Raji (cell line): Measurements from ENCODE around the gene ADIPOR2.

Experiments
- POLR2A ChIP-seq: IDR thresholded peaks from 2 replicates; pipeline ENCODE4 v1.6.1; 2011; ENCODE audit warnings: low read depth, low read length, control low read depth; ENCODE audit not compliant: insufficient read depth

Gene ADIPOR2

DNA sequence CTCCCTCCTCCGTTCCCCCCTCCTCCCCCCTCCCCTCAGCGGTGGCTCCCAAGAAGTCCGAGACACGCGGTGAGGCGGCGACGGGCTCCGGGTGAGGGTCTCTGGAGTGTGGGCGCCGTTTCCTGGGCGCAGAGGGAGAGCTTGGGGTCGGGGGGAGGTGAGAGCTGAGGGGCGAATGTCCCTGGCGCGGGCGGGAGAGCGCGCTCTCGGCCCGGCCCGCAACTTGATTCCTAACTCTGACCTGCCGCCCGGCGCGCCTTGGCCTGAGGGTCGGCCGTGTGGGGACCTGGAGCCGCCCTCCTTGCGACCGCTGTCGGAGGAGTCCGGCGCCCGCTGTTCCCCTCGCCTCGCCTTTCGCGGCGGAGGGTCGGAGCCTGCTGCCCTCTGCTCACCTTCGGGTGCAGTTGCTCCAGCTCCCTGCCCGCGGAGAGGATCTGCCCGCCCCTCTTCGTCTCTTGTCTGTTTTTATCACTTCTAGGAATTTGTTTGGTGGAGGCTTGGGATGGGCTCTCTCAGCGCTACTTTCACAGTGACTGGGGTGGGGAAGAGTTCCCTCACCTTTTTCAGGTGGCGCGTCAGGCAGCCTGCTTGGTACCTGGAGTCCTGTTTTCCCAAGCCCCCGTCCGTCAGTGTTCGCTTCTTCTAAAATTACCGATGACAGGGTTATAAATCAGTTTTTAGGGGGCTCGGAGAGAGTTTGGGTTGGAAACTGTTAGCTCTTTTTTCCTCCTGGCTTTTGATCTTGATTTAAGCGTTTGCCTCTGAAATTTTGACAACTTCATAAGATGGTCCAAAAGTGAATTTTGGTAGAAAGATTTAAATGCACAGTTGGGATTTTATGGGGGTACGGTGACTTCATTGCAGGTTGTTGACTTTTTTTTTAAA is 495 bp downstream of the ADIPOR2 start:
- no peak for TF ChIP-seq POLR2A

- TF ChIP-seq POLR2A, result no peak
These were observed 1.4 kb downstream of the ADIPOR2 start for GRCh38 chr12:1692226-1692625.

DNA sequence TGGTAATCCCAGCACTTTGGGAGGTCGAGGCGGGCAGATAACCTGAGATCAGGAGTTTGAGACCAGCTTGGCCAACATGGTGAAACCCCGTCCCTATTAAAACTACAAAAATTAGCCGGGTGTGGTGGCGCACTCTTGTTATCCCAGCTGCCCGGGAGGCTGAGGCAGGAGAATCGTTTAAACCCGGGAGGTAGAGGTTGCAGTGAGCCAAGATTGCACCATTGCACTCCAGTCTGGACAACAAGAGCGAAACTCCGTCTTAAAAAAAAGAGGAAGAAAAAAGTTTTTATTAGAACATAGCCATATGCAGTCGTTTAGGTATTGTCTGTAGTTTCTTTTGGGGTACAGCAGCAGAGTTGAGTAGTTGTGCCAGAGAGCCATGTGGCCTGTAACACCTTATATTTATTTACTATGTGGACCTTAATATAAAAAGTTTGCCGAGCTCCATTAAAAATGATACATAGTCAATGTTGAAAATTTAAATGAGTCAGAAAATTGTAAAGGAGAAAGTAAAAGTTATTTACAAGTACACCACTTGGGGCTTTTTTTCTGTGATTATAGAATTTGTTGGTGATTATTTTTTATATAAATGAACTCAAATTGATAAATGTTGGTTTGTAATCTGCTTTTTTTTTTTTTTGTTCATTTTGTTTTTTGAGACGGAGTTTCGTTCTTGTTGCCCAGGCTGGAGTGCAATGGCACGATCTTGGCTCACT is 2.2 kb downstream of the ADIPOR2 start:
- no peak for TF ChIP-seq POLR2A

DNA sequence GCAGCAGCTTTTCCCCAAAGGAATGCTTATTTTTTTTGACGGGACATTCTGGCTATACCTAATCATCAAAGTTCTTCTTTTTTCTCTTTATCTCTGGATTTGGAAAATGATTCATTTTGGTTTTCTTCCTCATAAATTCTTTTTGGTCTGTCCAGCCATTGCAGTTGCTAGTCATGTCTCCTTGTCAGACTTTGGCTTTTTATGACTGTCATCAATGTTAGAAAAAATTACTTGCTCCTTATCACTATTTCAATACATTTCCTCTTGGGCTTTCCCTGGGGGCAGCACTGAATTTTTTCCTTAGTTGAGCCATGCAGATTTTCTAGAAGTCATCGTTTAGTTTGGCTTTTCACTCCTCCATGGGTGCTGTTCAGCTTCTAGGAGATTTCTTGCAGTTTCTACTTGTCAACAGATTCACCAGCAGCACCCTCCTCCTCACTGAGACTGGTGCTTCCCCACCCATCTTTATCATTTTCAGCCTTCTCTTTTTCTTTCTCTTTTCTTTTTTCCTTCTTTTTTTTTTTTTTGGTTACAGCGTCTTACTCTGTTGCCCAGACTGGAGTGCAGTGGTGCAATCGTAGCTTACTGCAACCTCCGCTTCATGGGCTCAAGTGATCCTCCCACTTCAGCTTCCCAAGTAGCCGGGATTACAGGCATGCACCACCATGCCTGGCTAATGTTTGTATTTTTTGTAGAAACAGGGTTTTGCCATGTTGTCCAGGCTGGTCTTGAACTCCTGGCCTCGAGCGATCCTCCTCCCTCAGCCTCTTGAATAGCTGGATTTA is 5.2 kb downstream of the ADIPOR2 start:
- TF ChIP-seq POLR2A, result no peak

DNA sequence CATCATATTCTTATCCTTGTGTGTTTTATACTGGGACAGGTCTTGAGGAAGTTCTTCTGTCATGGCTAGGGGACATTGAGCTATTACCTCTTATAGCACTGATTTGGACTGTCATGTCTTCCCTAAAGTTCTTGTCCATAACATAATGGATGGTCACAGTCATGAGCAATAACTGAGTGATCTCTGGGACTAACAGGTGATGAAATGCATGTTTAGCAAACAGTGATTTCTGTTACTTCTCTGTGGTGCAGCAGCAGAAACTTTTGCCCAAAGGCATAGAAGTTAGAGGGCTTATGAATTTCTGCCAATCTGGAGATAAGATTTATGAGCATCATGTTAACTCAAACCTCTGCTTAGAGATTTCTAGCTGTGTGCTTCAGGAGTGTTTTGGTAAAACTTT is 5.9 kb downstream of the ADIPOR2 start:
- no peak for TF ChIP-seq POLR2A

- TF ChIP-seq POLR2A, result no peak
These were observed 6.4 kb downstream of the ADIPOR2 start for GRCh38 chr12:1697271-1697670.

- TF ChIP-seq POLR2A, result no peak
These were observed 7.8 kb downstream of the ADIPOR2 start for GRCh38 chr12:1698720-1699119.

- no peak for TF ChIP-seq POLR2A
These were observed 11.8 kb downstream of the ADIPOR2 start for GRCh38 chr12:1702713-1703112.

DNA sequence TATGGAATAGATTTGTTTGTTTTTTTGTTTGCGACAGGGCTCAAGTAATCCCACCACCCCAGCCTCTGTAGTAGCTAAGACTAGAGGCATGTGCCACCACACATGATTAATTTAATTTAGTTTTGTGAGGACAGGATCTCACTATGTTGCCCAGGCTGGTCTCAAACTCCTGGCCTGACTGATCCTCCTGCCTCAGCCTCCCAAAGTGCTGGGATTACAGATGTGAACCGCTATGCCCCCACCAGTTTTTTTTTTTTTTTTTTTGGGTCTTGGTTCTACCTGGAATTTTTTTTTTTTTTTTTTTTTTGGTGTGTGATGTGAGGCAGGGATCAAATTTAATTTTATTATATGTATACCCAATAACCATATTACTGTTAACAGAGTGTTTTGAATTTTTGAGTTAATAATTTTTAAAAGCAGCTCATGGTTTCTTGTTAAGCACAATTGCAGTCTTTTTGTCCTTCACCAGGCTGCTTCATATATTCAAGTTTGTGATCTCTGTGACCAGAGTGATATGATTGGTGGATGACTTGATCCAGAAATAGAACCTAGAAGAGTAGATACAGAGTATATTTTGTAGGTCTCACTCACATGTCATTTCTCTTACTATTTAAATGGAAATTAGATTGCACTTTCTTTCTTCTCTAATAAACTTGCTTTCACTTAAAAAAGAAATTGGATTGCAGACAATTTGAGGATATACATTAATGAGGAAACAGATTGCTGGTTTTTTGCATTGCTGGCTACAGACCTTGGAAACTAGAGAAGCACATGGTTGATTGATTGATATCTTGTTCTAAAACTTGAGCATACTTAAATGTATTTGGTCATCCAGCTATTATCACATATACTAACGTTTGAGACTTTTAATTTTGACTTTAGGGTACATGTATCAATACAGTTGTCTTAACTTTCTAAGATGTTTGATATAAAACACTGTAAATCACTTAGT is 13.2 kb downstream of the ADIPOR2 start:
- TF ChIP-seq POLR2A, result no peak

DNA sequence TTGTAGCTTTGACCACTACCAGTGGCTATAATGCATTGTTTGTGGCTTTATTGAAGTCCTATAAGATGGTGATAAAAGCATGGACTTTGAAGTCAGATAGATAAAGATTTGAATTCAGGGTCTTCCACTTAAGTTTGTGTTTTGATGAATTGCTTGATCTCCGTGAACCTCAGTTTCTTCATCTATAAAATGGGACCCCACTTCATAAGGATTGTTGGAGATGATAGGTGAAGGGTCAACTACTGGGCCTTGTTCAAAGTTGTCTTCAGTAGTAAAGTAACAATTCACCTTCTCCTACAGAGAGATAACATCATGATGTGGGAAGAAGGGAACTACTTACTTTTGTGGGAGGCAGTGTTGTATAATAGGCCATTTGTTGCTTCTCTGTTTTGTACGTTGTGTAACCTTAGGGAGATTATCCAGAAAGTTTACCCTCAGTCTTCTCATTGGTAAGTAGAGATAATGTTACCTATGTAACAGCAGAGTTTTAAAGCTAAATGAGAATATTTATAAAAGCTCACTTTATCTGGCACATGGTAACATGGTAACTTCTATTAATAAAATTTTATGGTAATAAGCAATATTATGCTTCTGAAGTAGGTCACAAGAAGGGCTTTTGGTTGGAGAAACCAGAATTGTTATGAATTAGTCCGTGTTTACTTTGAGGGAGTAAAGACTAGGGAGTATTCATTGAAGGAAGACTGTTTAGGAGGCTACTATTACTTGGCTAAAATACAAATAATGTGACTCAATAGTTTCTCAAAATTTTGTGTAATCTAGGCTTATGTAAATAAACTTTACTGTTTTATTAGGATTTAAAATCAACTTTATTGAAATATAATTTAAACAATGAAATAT is 15.1 kb downstream of the ADIPOR2 start:
- TF ChIP-seq POLR2A, result no peak

GRCh38 chr12:1706632-1706980 is 15.7 kb downstream of the ADIPOR2 start:
- no peak for TF ChIP-seq POLR2A

GRCh38 chr12:1707051-1707450 is 16.2 kb downstream of the ADIPOR2 start:
- no peak for TF ChIP-seq POLR2A

DNA sequence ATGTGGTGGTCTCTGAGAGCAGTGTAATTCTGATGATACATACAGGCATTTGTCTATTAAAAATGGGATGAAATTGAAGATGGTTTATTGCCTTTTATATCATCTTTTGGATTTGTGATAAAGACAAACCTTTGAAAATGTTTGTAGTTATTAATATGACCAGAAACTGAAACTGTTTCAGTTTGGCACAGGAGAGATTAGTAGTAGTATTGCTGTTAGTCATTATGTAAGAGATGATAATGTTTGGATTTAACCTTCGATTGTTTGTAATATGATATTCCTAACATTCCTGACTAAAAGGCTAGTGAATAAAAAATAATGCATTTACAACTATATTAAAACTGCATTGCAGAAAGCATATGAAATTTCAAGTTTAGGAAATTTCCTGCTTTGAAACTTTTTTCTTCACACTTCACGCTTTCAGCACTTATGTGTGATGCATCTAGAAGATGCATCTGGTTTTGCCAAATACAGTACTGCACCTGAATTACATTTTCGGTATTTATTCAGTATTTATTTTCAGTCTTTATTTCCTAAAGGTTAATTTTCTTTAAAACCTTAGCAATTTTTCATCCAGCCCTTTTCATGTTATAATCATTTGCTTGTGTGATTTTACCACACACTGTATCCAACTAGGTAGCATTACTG is 25.5 kb downstream of the ADIPOR2 start:
- TF ChIP-seq POLR2A, result no peak
